ENCODE results near the gene ZC2HC1C. TPM values are rescaled to one million over a fixed set of nuclear protein-coding genes. Genes with fewer than 3 reads are reported as not detected.

The ZC2HC1C gene
- total and polyA plus RNA-seq, 2 of the 13 experiments (the other 11 are each of a cell fraction or from before 2014, with no cell fraction given): 3.3 to 3.5 TPM

GRCh38 chr14:75069121-75069810 is at the start of gene ZC2HC1C (continued):
- TF ChIP-seq ZNF639 (CRISPR knock-in tag; conservative IDR thresholded peaks at IDR 0.05): peak; percentile 42
- TF ChIP-seq ELK4 (CRISPR knock-in tag; IDR thresholded peaks at IDR 0.05; ENCODE audit: borderline replicate concordance): 0 out of 2 replicates have a peak, but pooled peaks have one; percentile 23
- no peak for TF ChIP-seq SP1 (IDR thresholded peaks at IDR 0.05)
- no peak for TF ChIP-seq SP1 (CRISPR knock-in tag; IDR thresholded peaks at IDR 0.05)
- TF ChIP-seq KMT2A (CRISPR knock-in tag; IDR thresholded peaks at IDR 0.05): 0 out of 2 replicates have a peak, but pooled peaks have one; percentile 54
- TF ChIP-seq, protein P1, sequence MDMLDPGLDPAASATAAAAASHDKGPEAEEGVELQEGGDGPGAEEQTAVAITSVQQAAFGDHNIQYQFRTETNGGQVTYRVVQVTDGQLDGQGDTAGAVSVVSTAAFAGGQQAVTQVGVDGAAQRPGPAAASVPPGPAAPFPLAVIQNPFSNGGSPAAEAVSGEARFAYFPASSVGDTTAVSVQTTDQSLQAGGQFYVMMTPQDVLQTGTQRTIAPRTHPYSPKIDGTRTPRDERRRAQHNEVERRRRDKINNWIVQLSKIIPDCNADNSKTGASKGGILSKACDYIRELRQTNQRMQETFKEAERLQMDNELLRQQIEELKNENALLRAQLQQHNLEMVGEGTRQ (IDR thresholded peaks at IDR 0.05; ENCODE audit: low read depth, low read length): no peak
- TF ChIP-seq, protein P1 (CRISPR knock-in tag; IDR thresholded peaks at IDR 0.05; ENCODE audit: borderline replicate concordance): 0 out of 2 replicates have a peak, but pooled peaks have one; percentile 62
- no peak for TF ChIP-seq ETV5 (CRISPR knock-in tag; IDR thresholded peaks at IDR 0.05; ENCODE audit: borderline replicate concordance)
- TF ChIP-seq ZNF460 (CRISPR knock-in tag; IDR thresholded peaks at IDR 0.05; ENCODE audit: borderline replicate concordance): no peak
- peak; percentile 91; the same call in 1 of the 2 replicates for TF ChIP-seq ZNF564 (CRISPR knock-in tag; IDR thresholded peaks at IDR 0.05)
- TF ChIP-seq ZNF629 (CRISPR knock-in tag; conservative IDR thresholded peaks at IDR 0.05): 0 out of 2 replicates have a peak, but pooled peaks have one; percentile 21
- TF ChIP-seq, protein P2, sequence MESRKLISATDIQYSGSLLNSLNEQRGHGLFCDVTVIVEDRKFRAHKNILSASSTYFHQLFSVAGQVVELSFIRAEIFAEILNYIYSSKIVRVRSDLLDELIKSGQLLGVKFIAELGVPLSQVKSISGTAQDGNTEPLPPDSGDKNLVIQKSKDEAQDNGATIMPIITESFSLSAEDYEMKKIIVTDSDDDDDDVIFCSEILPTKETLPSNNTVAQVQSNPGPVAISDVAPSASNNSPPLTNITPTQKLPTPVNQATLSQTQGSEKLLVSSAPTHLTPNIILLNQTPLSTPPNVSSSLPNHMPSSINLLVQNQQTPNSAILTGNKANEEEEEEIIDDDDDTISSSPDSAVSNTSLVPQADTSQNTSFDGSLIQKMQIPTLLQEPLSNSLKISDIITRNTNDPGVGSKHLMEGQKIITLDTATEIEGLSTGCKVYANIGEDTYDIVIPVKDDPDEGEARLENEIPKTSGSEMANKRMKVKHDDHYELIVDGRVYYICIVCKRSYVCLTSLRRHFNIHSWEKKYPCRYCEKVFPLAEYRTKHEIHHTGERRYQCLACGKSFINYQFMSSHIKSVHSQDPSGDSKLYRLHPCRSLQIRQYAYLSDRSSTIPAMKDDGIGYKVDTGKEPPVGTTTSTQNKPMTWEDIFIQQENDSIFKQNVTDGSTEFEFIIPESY (CRISPR knock-in tag; IDR thresholded peaks at IDR 0.05): no peak
- peak; percentile 6 for TF ChIP-seq PTBP1 (IDR thresholded peaks at IDR 0.05; ENCODE audit: low read depth, low read length, poor library complexity, severe bottlenecking)
- TF ChIP-seq ETV6 (CRISPR knock-in tag; conservative IDR thresholded peaks at IDR 0.05): 0 out of 2 replicates have a peak, but pooled peaks have one; percentile 38
- TF ChIP-seq RFX1 (IDR thresholded peaks at IDR 0.05): peak; percentile 75; the same call in 1 of the 2 replicates
- TF ChIP-seq, protein P3, sequence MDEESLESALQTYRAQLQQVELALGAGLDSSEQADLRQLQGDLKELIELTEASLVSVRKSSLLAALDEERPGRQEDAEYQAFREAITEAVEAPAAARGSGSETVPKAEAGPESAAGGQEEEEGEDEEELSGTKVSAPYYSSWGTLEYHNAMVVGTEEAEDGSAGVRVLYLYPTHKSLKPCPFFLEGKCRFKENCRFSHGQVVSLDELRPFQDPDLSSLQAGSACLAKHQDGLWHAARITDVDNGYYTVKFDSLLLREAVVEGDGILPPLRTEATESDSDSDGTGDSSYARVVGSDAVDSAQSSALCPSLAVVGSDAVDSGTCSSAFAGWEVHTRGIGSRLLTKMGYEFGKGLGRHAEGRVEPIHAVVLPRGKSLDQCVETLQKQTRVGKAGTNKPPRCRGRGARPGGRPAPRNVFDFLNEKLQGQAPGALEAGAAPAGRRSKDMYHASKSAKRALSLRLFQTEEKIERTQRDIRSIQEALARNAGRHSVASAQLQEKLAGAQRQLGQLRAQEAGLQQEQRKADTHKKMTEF (CRISPR knock-in tag; IDR thresholded peaks at IDR 0.05): peak; percentile 89
- TF ChIP-seq XRCC5 (optimal IDR thresholded peaks at IDR 0.05; ENCODE audit: low read length): peak; percentile 30
- TF ChIP-seq TBP (CRISPR knock-in tag; IDR thresholded peaks at IDR 0.05): 0 out of 2 replicates have a peak, but pooled peaks have one; percentile 69
- 0 out of 2 replicates have a peak, but pooled peaks have one; percentile 61 for TF ChIP-seq MAF1 (CRISPR knock-in tag; IDR thresholded peaks at IDR 0.05; ENCODE audit: borderline replicate concordance)
- peak; percentile 13; the same call in 1 of the 2 replicates for TF ChIP-seq STAG1 (CRISPR knock-in tag; IDR thresholded peaks at IDR 0.05)
